GM21737 (cell line): ENCODE results near the gene CEACAM19.
"Not testable (repeated sequence)": the region's sequence is repeated elsewhere in the genome, so short reads cannot be mapped to it uniquely, and the experiment has no call there.

ENCODE experiments used
- ATAC-seq: cut with Tn5 transposase; IDR thresholded peaks from one replicate; pipeline ENCODE4 v1.9.1; 2021; ENCODE audit warnings: mild to moderate bottlenecking, moderate library complexity; ENCODE audit not compliant: unreplicated experiment

CEACAM19 gene, protein sequence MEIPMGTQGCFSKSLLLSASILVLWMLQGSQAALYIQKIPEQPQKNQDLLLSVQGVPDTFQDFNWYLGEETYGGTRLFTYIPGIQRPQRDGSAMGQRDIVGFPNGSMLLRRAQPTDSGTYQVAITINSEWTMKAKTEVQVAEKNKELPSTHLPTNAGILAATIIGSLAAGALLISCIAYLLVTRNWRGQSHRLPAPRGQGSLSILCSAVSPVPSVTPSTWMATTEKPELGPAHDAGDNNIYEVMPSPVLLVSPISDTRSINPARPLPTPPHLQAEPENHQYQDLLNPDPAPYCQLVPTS

DNA sequence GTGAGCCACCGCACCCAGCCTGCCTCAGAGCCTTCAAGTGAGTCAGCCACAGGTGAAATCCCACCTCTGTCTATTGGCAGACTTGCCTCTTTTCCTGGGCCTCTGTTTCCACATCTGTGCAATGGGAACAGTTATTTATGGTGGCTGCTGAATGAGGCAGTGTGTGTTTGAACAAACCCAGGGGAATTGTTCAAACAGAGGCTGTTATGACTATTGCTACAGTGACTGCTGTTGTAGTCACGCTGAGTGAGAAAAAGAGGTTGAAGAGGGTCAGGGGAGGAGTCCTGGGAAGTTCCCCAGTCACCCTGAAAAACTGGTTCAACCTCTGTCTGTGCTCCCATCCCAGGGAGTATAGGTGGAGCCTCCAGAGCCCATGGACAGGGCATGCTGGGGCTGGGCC is at the start of gene CEACAM19:
Gene CEACAM19, plus strand, starts transcription at position 83 of the 400 bp plus-strand sequence. CDS start 450 bp downstream, outside the sequence.
- ATAC-seq = no peak

DNA sequence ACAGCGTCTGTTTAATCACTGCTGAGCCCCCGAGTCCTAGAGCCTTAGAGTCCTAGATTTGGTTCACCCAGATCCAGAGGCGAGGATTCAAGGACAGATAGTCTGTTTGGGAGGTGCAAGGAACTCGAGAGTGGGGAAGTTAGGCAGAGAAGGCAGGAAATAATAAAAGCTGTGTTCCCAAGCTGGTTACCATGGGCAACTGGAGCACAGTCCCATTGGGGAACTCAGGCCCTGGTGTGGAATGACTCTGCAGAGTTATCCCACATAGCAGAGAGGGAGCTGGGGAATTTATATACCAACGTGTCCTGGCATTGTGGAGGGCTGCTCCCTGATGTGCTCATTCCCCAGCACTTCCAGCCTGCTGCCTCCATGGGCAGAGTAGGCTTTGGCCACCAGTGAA is 48.2 kb upstream of the CEACAM19 start:
- no peak for ATAC-seq

DNA sequence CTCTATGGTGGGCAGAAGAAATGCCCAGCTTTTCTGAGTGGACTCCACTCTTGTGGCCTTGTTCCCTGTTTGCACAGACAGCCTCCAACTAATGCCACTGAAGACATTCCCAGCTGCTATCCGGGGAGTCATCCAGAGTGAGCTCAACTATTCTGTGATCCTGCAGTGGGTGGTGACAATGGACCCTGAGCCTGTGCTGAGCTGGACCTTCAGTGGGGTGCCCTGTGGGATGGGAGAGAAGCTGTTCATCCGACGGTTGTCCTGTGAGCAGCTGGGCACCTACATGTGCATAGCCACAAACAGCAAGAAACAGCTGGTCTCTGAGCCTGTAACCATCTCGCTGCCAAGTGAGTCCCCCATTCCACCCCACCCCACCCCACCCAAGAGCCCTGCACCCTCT is 47.7 kb upstream of the CEACAM19 start:
- no peak for ATAC-seq

DNA sequence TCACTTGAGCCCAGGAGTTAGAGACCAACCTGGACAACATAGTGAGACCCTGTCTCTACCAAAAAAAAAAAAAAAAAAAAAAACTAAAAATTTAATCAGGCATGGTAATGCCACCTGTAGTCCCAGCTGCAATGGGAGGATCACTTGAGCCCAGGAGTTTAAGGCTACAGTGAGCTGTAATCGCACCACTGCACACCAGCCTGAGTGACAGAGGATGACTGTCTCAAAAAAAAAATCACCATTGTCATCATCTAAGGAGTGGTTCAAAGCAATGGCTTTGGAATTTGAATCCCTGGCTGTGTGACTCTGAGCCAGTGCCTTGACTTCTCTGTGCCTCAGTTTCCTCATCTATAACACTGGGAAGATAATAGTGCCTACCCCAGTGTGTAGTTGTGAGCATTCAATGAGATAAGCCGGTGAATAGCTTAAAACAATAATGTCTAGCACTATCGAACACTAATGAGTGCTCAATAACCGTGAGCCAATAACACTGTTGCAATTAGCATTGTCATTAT is 46.4 kb upstream of the CEACAM19 start:
- ATAC-seq = no peak

DNA sequence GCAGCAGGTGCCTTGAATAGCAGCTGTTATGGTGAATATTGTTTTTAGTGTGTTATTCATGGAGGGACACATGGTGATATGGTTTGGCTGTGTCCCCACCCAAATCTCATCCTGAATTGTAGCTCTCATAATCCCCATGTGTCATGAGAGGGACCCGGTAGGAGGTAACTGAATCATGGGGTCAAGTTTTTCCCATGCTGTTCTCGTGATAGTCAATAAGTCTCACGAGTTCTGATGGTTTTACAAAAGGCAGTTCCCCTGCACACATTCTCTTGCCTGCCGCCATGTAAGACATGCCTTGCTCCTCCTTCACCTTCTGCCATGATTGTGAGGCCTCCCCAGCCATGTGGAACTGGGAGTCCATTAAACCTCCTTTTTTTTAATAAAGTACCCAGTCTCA is 45.6 kb upstream of the CEACAM19 start:
- not testable (repeated sequence) for ATAC-seq

DNA sequence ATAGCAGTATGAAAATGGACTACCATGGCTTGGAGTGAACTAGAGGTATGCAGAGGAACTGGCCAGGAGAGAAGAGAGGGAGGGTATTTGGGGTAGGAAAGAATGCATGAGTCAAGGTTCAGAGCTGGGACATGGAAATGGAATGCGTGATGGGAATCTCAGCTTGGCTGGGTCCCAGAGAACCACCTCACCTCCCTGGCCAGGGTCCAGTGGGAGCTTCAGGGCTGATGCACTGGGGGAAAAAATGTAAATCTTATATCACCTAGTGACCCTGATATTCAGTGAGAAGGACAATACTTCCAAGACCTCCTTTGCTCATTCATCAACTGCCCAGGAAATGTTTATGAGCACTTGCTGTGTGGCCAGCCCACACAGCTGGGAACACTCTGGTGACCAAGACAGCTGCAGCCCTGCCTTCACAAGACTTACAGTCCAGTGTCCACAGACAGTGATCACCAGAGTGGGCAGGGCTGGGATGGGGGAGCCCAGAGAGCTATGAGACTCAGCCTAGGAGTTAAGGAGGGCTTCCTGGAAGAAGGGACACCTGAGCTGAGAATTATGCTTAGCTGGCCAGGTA is 45.1 kb upstream of the CEACAM19 start:
- ATAC-seq = no peak

DNA sequence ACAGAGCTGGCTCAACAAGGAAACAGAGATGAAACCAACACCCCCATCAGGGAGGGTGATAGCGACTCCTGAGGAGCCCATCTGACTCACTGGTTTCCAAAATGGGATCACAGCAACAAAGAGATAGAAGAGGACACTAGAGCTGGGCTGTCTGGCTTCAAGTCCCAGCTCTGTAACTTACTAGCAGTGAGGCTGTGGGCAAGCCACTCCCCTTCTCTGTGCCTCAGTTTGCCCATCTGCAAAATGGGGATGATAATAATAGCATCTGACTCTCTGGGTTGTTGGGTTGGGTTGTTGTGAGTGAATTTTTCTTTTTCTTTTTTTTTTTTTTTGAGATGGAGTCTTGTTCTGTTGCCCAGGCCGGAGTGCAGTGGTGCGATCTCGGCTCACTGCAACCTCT is 43.7 kb upstream of the CEACAM19 start:
- ATAC-seq = no peak

DNA sequence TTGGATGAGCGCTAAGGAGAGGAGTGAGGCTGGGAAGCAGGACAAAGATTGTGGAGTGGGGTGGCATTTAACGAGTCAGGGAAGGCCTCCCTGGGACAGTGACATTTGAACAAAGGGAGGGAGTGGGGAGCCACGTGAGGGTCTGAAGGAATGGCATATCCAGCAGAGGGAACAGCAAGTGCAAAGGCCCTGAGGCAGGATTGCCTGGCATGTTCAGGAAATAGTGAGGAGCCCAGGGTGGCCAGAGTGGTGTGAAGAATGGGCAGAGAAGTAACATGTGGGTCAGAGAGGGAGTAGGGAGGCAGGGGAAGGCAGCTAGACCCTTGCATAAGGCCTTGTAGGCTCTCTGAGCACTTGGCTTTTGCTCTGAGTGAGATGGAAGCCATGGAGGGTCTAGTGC is 42.5 kb upstream of the CEACAM19 start:
- no peak for ATAC-seq

DNA sequence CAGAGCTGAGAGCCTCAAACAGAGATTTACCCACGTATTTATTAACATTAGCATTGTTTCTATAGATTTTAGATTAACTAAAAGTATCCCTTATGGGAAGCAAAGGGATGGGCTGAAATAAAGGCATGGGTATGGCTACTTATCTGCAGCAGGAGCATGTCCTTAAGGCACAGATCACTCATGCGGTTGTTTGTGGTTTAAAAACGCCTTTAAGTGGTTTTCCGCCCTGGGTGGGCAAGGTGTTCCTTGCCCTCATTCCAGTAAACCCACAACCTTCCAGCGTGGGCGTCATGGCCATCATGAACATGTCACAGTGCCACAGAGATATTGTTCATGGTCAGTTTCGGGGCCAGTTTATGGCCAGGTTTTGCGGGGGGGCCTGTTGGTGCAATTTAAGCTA is 39.7 kb upstream of the CEACAM19 start:
- not testable (repeated sequence) for ATAC-seq

DNA sequence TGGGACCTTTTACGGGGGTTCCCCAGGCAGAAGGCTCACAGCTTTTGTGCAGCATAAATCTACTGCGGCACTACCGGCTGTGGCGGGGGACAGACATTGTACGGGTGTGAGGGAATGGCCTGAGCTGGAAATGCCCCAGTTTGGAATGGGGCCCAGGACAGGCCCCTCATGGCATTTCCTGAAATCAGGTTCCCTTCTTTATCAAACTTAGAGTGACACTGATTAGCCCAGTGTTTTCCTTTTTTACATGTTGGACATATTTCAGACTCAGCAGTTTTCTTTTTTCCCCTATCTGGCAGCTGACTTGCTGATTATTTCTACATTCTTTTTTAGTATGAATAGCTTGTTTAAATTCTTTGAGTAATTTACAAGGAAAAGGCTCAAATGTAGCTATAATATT is 37.2 kb upstream of the CEACAM19 start:
- not testable (repeated sequence) for ATAC-seq

DNA sequence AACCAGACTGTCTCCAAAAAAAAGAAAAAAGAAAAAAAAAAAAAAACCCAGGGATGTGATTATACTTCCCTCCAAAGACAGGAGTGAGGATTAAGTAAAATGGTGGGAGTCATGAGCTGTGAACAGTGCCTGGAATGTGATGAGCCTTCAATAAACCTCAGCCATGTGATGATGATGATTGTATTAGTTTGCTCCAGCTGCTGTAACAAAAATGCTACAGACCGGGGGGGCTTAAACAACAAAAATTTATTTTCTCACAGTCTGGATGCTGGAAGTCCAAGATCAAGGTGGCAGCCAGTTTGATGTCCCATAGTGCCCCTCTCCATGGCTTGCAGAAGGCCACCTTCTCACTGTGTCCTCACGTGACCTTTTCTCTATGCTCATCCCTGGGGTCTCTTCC is 36.5 kb upstream of the CEACAM19 start:
- no peak for ATAC-seq

DNA sequence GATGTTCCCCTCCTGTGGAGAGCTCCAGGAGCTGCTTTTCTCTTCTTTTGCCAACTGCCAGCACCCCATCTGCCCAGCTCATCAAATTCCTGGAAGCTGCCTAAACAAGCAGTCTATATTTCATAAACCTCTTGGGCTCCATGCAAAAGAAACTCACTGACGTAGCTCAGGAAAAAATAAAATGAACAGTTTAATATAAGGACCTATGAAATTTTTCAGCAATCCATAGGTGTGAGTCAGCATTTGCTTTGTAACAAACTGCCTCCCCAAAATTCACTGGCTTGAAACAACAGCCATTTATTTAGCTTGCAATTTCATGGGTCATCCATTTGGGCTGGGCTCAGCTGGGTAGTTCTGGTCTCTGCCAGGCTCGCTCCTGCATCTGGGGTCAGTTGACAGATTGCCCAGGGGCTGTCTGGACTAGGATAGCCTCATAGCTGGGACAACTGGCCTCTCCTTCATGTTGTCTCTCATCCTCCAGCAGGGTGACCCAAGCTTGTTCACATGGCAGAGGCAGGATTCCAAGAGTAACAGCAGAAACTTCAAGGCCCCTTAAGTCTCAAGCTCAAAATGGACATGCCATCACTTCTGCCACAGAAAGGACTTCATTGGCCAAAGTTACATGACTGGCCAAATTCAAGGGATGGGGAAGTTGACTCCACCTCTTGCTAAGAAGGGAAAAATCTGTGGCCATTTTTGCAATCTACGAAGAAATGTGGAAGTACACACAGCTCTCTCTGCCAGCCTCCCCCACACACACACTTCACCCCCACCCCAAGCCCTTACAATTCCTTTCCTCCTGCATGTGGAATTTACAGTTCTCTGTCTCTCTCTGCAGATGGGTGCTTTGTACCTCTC is 35.5 kb upstream of the CEACAM19 start:
- no peak for ATAC-seq

DNA sequence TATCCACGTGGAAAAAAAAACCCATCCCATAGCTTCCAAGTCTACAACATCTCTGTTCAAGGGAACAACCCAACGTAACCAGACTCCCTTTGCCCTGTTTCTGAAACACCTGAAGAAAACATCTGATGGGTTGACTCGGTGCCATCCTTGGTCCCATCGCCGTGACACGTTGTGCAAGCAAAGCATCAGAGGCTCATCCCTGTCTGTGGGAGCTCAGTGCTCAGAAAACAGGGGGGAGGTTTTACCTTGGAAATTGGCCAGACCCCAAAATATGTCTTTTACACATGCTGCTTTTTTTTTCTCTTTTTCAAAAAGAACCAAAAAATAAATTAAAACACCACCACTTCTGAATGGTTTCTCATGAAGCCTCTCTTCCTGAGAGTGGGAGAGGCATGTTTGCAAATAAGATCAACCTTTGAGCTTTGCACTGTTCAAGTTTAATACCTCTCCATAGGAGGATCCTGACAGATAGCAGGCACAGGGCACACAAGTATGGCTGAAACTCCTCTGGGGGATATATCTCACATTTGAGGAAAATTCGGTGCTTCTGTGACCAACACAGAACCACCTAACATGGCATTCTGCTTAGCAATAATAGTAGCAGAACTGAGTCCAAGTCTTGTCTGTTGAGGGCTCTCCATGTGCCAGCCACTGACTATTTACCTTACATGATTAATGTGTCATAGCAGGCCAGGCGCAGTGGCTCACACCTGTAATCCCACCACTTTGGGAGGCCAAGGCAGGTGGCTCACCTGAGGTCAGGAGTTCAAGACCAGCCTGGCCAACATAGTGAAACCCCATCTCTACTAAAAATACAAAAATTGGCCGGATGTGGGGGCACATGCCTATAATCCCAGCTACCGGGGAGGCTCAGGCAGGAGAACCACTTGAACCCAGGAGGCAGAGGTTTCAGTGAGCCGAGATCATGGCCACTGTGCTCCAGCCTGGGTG is 34.6 kb upstream of the CEACAM19 start:
- no peak for ATAC-seq

DNA sequence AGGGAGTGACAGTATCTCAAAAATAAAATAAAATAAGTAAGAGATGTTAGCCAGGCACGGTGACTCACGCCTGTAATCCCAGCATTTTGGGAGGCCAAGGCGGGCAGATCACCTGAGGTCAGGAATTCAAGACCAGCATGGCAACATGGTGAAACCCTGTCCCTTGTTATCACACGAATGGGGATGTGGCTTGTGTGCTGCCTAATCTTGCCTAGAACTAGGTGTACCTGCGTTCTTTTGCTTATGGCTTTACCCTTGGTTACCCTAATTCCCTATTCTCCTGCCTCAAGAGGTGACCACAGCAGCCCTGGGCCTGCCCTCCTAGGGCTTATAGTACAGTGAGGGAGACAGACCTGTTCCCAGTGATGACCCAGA is 33.9 kb upstream of the CEACAM19 start:
- ATAC-seq = no peak

DNA sequence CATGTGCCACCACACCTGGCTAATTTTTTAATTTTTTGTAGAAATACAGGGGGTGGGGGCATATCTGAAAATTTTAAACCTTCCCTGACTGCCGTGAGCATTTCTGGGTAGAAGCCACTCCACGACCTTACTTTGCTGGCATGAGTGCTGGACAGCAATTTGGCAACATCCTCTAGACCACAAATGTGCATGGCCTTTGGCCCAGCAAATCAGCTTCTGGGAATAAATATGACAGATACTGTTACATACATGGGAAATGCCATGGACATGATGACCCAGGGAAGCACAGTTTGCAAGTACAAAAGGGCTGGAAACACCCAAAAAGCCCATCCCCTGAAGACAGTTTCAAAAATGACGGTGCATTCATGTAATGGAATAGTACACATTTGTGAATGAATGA is 30.8 kb upstream of the CEACAM19 start:
- ATAC-seq = no peak

DNA sequence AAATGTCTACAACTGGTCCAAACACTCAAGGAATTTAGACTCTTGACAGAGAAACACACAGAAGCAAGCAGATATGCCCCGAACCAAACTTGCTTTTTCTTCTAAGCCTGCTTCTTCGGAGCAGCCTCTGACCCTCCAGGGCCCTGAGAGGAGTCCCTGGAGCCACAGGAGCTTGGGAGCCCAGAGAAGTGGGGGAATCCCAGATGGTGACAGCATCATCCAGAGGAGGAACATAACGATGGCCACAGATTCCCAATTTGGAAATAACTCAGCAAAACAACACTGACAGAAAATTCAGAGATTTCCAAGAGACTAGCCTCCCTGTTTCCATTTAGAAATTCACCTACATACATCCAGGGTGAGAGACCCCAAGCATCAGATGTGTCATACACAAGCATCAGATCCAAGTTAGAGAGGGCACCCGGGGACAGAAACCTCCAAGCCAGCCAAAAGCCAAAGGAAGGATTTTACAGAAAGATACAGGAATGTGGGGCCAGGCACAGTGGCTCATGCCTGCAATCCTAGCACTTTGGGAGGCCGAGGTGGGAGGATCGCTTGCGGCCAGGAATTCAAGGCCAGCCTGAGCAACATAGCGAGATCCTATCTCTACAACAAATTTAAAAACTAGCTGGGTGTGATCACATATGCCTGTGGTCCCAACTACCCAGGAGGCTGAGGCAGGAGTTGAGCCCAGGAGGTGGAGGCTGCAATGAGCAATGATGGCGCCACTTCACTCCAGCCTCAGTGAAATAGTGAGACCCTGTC is 29.6 kb upstream of the CEACAM19 start:
- no peak for ATAC-seq

DNA sequence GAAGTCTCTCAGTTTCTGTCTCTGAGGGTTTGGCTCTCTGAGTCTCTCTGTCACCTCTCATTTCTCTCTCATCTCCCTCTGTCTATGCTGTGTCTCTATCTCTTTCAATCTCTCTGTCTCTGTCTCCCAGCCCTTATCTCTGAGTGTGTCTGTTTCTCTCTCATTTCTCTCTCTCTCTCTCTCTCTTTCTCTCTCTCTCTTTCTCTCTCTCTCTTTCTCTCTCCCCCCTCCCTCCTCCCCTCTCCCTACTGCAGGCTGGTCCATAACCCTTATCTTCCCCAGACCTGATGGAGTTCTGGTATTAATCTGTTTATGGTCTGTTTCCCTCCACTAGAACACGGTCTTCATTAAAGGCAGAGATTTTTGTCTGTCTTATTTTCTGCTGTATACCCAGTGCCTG is 28.9 kb upstream of the CEACAM19 start:
- no peak for ATAC-seq

DNA sequence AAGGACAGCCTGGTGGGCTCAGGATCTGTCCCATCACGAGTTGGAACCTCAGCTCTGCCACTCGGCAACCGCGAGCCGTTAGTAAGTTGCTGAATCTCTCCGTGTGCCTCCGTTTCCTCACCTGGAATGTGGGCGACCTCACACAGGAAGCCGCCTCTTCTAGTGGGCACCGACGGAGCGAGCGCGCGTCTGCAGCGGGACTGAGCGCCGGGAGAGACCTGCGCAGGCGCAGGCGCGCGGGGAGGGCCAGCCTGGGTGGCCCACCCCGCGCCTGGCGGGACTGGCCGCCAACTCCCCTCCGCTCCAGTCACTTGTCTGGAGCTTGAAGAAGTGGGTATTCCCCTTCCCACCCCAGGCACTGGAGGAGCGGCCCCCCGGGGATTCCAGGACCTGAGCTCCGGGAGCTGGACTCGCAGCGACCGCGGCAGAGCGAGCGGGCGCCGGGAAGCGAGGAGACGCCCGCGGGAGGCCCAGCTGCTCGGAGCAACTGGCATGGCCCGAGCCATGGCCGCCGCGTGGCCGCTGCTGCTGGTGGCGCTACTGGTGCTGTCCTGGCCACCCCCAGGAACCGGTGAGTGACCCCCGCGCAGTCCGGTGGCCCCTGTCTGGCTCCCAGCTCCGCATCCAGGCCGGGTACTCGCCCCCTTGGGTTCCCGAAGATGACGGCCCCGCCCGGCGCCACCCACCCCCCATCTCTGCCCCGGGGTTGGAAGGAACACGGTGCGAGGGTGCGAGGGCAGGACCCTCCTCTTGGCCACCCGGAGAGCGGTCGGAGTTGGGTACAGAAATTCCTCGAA is 27.5 kb upstream of the CEACAM19 start, which contains the start of gene PVR:
Gene PVR, plus strand, starts transcription at position 306 of the 797 bp plus-strand sequence. Its CDS starts 187 bp downstream, at position 493.
- no peak for ATAC-seq
